ENCODE measurements around the gene ARMC9. TPM values are rescaled to one million over a fixed set of nuclear protein-coding genes. Genes with fewer than 3 reads are reported as not detected.

ARMC9 gene
- total and polyA plus RNA-seq, 7 donors, result 1.4 to 18.4 (median 2.2) TPM

- H3K27ac ChIP-seq, result no peak overlapping the region
- H3K9me3 ChIP-seq, result no peaks in the 10 kb centered on the region
- no peaks in the 10 kb centered on the region for H3K27me3 ChIP-seq (ENCODE audit: insufficient read depth in 3 of 3, low read length in 2 of 3)
- no peaks in the 10 kb centered on the region for H3K4me1 ChIP-seq
- intact Hi-C loops (cut with DNase I), result no loop called here
- no peak for TF ChIP-seq CTCF (IDR thresholded peaks at IDR 0.05)
- no peak for ATAC-seq
- no peak for DNase-seq
- no peak overlapping the region for H3K4me3 ChIP-seq
- H3K36me3 ChIP-seq (ENCODE audit: insufficient read depth in 1 of 2, low read depth in 1 of 2), result no peaks in the 10 kb centered on the region
- 88 to 94% (median 92%) methylated on average over 4 of the region's 4 CpGs for WGBS, 3 donors
These were observed 94.7 kb downstream of the ARMC9 start for GRCh38 chr2:231293163-231293562.

- no peak overlapping the region for H3K27ac ChIP-seq
- no peak for ATAC-seq
- WGBS, 3 donors, result 40 to 63% (median 53%) methylated on average over 7 of the region's 7 CpGs
These were observed 95.7 kb downstream of the ARMC9 start for GRCh38 chr2:231294116-231294515.

GRCh38 chr2:231294571-231295362 is 96.3 kb downstream of the ARMC9 start:
- TF ChIP-seq CTCF (IDR thresholded peaks at IDR 0.05), result no peak

More at GRCh38 chr2:231294116-231294515, 95.7 kb downstream of the ARMC9 start:
- Histone ChIP-seq H3K9me3 (no peaks in the 10 kb centered on the region), H3K4me1 (no peaks in the 10 kb centered on the region), H3K36me3 (ENCODE audit: insufficient read depth in 1 of 2, low read depth in 1 of 2) (no peaks in the 10 kb centered on the region), H3K4me3 (no peak overlapping the region), H3K27me3 (ENCODE audit: insufficient read depth in 3 of 3, low read length in 2 of 3) (no peaks in the 10 kb centered on the region)
- no peak for DNase-seq
- TF ChIP-seq CTCF (IDR thresholded peaks at IDR 0.05), result no peak
- intact Hi-C loops (cut with DNase I), result no loop called here

GRCh38 chr2:231295363-231295655 is 96.9 kb downstream of the ARMC9 start:
- DNase-seq, result no peak
- WGBS, 3 donors, result 91 to 96% (median 91%) methylated on average over 8 of the region's 8 CpGs
- intact Hi-C loops (cut with DNase I), result loop anchor here (5.0 kb wide), 1 partner anchor 117 kb away; no protein-coding TSS in a partner anchor
- Histone ChIP-seq H3K27me3 (ENCODE audit: insufficient read depth in 3 of 3, low read length in 2 of 3) (no peaks in the 10 kb centered on the region), H3K4me3 (no peak overlapping the region), H3K27ac (no peak overlapping the region), H3K4me1 (no peaks in the 10 kb centered on the region), H3K36me3 (ENCODE audit: insufficient read depth in 1 of 2, low read depth in 1 of 2) (no peaks in the 10 kb centered on the region), H3K9me3 (no peaks in the 10 kb centered on the region)
- no peak for ATAC-seq
- no peak for TF ChIP-seq CTCF (IDR thresholded peaks at IDR 0.05)

More at GRCh38 chr2:231294571-231295362, 96.3 kb downstream of the ARMC9 start:
- Histone ChIP-seq H3K4me1 (no peaks in the 10 kb centered on the region), H3K36me3 (ENCODE audit: insufficient read depth in 1 of 2, low read depth in 1 of 2) (no peaks in the 10 kb centered on the region), H3K4me3 (no peak overlapping the region), H3K27me3 (ENCODE audit: insufficient read depth in 3 of 3, low read length in 2 of 3) (no peaks in the 10 kb centered on the region), H3K27ac (no peak overlapping the region), H3K9me3 (no peaks in the 10 kb centered on the region)
- DNase-seq, result no peak
- no peak for ATAC-seq
- 85 to 87% (median 86%) methylated on average over 10 of the region's 10 CpGs for WGBS, 3 donors
- intact Hi-C loops (cut with DNase I), result loop anchor here (5.0 kb wide), 1 partner anchor 118 kb away; no protein-coding TSS in a partner anchor

All from psoas muscle (tissue), 8 donors.